Stimulated activated CD4-positive, alpha-beta T cell treated with anti-CD3 and anti-CD28 coated beads, Interleukin-2, amount 100 ng/mL, for 4 hours (primary cell): ENCODE results near the gene ZNF407.

ENCODE experiments used
- DNase-seq: peaks from one replicate; pipeline ENCODE4 v3.0.0-alpha.2; 2020; ENCODE audit warnings: low read depth

The ZNF407 gene

DNA sequence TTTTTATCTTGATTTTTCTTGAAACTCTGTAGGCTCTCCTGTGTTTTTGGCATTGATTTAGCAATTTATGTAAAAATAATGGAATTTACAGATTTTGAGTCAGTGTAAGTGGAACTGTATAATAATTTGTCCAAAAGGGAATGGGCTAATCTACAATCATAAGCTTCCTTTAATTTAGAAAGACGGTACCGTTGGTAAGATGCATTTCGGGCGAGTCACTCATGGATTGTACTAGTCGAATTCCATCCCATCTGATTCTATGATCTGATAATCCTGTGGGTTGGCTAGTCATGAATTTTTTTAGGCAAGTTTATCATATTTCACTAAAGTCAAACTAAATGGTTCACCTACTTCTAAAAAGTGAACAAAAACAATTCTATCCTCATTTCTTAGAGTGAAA lies 133.4 kb downstream of the ZNF407 start:
- DNase-seq, result no peak

DNA sequence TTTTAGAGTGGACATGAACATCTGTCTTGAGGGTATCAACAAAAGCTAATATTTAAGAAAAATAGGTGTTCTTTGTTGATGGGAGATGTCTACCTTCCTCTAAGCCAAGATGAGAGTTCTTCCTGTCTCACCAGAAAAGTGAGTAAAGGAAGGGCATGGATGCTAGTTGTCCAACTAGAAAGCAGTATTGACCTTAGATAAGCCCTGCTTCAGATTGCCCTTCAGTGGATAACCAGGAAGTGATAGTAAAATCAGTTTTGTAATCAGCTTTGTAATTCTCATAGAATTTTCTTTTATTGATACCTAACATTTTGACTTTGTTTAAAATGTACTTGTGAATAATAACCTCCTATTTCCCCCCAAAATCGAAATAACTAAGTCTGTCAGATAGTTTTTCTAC lies 134.7 kb downstream of the ZNF407 start:
- DNase-seq, result no peak

- DNase-seq, result no peak
These were observed 135.9 kb downstream of the ZNF407 start for GRCh38 chr18:74733598-74733997.

DNA sequence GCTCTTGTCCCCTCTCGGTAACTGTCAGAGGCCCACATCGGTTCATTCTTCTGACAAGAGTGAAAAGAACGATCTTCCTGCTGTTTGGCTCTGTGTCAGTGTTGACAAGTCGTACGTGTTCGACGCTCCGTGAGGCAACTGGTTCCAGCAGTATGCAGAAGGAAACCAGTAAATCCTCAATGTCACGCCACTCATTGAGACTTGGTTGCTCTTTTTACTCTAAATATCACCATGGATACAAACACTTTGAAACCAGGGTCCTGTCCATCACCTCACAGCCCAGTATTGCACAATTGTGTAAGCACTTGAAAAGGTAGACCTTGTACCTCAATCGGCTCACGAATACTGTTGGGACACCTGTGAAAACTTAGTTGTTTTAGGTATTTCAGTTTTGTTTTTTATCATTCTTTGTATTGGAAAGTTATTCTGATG lies 136.4 kb downstream of the ZNF407 start:
- no peak for DNase-seq

- no peak for DNase-seq
These were observed 142.3 kb downstream of the ZNF407 start for GRCh38 chr18:74739926-74740325.

GRCh38 chr18:74742573-74743243 lies 145.0 kb downstream of the ZNF407 start:
- no peak for DNase-seq

- no peak for DNase-seq
These were observed 148.1 kb downstream of the ZNF407 start for GRCh38 chr18:74745633-74746403.

GRCh38 chr18:74748809-74749208 lies 151.1 kb downstream of the ZNF407 start:
- DNase-seq, result no peak

GRCh38 chr18:74758995-74759394 lies 161.3 kb downstream of the ZNF407 start:
- no peak for DNase-seq

- DNase-seq, result no peak
These were observed 162.4 kb downstream of the ZNF407 start for GRCh38 chr18:74760026-74760425.

DNA sequence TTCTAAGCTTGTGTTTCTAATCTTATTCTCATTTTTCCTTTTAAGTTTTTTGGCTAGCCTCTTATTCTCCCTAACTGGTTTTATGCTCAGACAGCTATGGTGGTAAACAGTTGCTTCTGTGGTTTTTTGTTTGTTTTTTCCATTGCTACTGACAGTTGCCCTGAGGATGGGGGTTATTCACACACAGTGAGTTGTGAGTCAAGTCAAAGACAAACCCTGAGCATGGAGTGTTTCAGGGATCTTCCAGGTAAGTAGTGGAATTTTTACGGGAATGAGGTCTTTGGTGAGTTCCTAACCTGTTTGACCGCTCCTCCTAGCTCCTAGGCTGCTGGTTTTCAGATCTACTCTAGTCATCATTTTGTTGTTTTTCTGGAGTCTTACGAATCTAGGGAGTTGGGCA lies 162.8 kb downstream of the ZNF407 start:
- no peak for DNase-seq

DNA sequence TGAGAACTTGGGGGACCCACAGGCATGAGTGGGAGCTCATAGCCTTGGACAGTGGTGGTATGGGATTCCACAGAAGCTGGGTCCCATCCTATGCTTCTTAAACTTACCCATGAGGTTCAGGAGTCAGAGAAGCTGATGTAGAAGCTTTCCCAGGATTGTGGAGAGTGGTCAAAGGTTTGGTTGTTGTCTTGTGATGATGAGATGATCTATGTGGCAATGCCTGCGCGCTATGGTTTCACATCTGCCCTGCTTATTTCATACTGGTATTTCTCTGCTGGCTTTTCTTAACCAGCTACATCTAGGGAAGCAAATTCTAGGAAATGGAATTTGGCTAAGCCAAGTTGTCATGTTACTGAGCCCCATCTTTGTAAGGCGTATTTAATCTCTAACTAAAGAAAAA lies 168.6 kb downstream of the ZNF407 start:
- no peak for DNase-seq

GRCh38 chr18:74768096-74768495 lies 170.4 kb downstream of the ZNF407 start:
- no peak for DNase-seq

DNA sequence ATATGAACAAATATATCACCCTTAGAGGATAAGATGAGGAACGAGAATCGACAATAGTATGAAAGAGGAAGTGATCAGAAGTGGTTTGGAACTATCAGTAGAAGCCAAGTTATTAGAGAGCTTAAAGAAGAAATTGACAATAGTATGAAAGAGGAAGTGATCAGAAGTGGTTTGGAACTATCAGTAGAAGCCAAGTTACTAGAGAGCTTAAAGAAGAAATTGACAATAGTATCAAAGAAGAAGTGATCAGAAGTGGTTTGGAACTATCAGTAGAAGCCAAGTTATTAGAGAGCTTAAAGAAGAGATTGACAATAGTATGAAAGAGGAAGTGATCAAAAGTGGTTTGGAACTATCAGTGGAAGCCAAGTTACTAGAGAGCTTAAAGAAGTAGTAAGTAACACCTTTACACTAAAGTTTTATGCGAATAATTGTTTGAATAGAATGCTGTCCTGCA lies 175.5 kb downstream of the ZNF407 start:
- DNase-seq, result no peak

GRCh38 chr18:74774486-74774885 lies 176.8 kb downstream of the ZNF407 start:
- no peak for DNase-seq

DNA sequence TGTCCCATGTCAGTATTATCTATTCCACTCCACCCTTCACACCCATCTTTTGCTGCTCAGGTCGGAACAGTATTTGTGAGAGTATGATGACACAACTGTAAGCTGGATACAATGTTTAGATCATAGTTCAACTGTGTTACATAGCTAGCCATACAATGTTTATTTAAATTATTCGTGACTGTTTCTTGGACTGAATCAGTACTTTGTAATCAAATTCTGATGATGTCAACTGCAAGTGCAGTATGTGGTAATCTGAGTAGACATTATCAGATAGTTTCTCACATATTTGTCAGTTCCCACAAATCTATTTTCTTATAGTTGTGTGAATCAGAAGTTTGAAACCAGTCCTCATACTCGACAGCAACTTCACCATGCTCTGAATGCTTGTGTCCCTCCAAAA lies 177.6 kb downstream of the ZNF407 start:
- DNase-seq, result no peak

DNA sequence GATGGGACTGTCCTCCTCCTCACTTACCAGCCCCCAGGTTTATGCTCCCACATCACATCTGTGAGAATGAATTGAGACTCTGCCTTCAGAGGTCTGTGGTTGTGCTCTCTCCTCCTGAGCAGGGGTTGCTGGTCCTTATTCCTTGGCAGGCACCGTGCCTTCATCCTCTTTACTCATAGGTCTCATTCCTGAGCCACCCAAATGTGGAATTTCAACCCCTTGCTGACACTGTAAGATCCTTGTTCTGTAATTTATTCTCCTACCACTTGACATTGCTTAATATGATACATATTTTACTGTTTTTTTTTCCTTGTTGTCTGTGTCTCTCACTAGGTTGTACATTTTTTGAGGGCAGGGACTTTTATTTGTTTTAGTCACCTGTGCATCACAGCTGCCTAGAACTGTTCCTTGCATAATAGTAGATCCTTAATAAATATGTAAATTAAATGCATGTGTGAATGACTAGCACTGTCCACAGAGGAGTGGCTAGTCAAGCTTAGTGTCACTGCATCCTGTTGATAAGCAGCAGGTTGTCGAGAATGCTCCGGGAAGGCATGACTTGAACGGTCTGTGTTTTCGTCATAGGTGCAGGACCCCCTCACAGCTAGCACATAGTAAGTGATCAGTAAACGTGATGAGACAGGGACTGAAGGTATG lies 180.6 kb downstream of the ZNF407 start:
- DNase-seq, result no peak

GRCh38 chr18:74784752-74785151 lies 187.1 kb downstream of the ZNF407 start:
- DNase-seq, result no peak

DNA sequence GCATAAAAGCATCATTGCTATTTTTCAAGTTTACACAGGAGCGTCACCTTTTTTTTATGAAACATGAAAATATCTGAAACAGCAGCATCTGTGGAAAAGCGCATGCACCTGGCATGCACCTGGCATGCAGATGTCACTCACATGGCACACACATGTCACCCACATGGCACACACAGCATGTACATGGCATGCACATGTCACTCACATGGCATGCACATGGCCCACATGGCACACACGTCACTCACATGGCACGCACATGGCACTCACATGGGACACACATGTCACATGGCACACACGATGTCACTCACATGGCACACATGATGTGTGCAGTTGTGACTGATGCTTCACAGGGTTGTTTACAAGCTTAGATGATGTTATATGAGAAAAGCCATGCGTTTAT lies 188.0 kb downstream of the ZNF407 start:
- no peak for DNase-seq

- no peak for DNase-seq
These were observed 191.0 kb downstream of the ZNF407 start for GRCh38 chr18:74788657-74789056.

- DNase-seq, result no peak
These were observed 191.4 kb downstream of the ZNF407 start for GRCh38 chr18:74789078-74789477.

- no peak for DNase-seq
These were observed 192.8 kb downstream of the ZNF407 start for GRCh38 chr18:74790451-74790850.
